ENCODE measurements around the gene JAML. TPM values are rescaled to one million over a fixed set of nuclear protein-coding genes. Genes with fewer than 3 reads are reported as not detected.

JAML gene
- total and polyA plus RNA-seq, 2 of the 4 experiments (the other 2 are of a cell fraction), result not detected

DNA sequence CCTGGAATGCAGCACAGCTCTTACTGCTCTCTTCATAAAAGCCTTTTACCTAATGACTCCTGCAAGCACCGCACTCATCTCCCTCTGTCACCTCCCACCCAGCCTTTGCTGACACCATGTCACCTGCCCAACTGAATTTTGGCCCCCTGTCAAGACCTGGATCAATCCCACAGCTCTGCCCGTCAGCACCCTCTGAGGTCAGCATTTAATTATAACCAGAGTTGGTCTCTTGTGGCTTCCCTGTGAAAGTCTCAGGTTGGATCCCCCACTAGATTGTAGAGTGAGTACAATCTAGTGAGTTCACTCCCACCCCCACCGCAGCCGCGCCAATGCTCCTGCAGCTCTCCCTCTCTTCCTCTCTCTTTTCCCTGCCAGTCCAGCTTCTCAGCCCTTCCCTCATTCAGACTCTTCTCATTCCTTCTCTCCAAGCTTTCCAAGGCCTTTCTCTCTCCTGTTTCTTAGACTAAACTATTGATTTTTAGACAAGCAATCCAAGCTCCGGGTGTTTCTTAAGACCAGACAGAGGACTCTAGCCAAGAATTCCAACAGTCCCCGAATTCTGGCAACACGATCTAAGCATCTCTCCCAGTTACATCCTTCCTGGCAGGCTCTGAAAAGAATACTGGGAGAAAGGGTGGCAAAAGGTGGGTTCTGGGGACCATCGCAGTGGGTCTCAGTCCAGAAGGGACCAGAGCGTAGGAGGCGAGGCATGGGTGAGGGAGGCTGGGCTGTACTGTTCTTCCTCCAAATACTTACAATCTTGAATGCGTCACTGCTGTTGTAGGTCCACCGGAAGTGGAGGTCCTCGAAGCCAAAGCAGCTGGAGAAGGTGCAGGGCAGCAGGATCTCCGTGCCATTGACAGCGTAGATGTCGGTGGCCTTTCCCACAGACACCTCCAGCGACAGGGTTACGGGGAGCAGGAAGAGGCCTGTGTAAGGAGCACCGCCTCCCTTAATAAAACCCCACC lies 80.2 kb downstream of the JAML start:
- Histone ChIP-seq H3K4me2 (ENCODE audit: low read depth, low read length) (no peak overlapping the region), H4K5ac (ENCODE audit: low read depth, low read length) (no peak overlapping the region), H3K4me1 (ENCODE audit: control insufficient read depth, insufficient read depth, low read length) (no peaks in the 10 kb centered on the region), H4K20me1 (ENCODE audit: insufficient read depth, low read length) (no peaks in the 10 kb centered on the region), H2AK5ac (ENCODE audit: low read depth, low read length) (no peak overlapping the region), H2BK5ac (ENCODE audit: low read depth, low read length, poor library complexity, severe bottlenecking) (no peak overlapping the region), H3K9ac (ENCODE audit: low read depth, low read length) (no peak overlapping the region), H4K8ac (ENCODE audit: low read depth in 2 of 2, low read length in 2 of 2) (no peak overlapping the region), H3K27me3 (ENCODE audit: control insufficient read depth, insufficient read depth, low read length) (peaks cover 35% of the 10 kb centered on the region), H3K18ac (ENCODE audit: low read depth, low read length) (no peak overlapping the region), H3K23ac (ENCODE audit: low read depth, low read length) (no peak overlapping the region), H3K27ac (ENCODE audit: insufficient read depth, low read length) (no peak overlapping the region), H3K4ac (ENCODE audit: low read depth, low read length) (no peak overlapping the region), H2AK9ac (replicated peaks; ENCODE audit: low read depth, low read length, poor library complexity) (no peak overlapping the region), H3K56ac (ENCODE audit: extremely low read depth, insufficient read depth, low read length) (no peak overlapping the region), H3K9me1 (ENCODE audit: insufficient read depth, low read length) (no peaks in the 10 kb centered on the region), H2BK15ac (ENCODE audit: low read depth, low read length) (no peak overlapping the region), H2BK120ac (ENCODE audit: low read depth, low read length) (no peak overlapping the region), H3K79me1 (ENCODE audit: low read depth in 1 of 2, low read length in 2 of 2) (no peaks in the 10 kb centered on the region), H3K9me3 (ENCODE audit: control insufficient read depth, insufficient read depth, low read length) (no peaks in the 10 kb centered on the region), H3K4me3 (ENCODE audit: insufficient read depth, low read depth, low read length) (no peak overlapping the region), H3K36me3 (ENCODE audit: control insufficient read depth, insufficient read depth, low read length) (no peaks in the 10 kb centered on the region), H4K91ac (ENCODE audit: insufficient read depth, low read depth, low read length) (no peak overlapping the region), H3K14ac (replicated peaks; ENCODE audit: low read depth, low read length) (no peak overlapping the region), H2AFZ (replicated peaks; ENCODE audit: low read length, poor library complexity) (peak overlapping the region; percentile 63), H2BK20ac (ENCODE audit: low read depth, low read length) (no peak overlapping the region)
- BruUV-seq (replicated peaks), result no TSS peak
- POLR2A ChIA-PET (ENCODE audit: unreplicated experiment), result no interaction called here
- in situ Hi-C loops (cut with MboI; ENCODE audit: low sequenced_read_pairs), result loop anchor here (10.0 kb wide), 1 partner anchor 210 kb away; the partner anchor contains the start of gene UBE4A
- dilution Hi-C loops (cut with HindIII; ENCODE audit: low sequenced_read_pairs, unreplicated experiment), result no loop called here
- no peak for ATAC-seq (ENCODE audit: low read depth)
- no peak for DNase-seq
- CTCF ChIA-PET, result interaction anchor here (1.5 kb wide), 1 partner anchor 27 kb away, joined by 4 read pairs; no protein-coding TSS in a partner anchor
- WGBS, 2 experiments (ENCODE audit: extremely low coverage in 2 of 2, insufficient read length in 1 of 2), result 27% methylated on average over 3 of the region's 20 CpGs; no CpG with 5 or more reads in 1 of the 2 experiments
- intact Hi-C loops (cut with micrococcal nuclease), result loop anchor here (1.0 to 5.0 kb wide), 5 partner anchors 27 to 423 kb away; partner anchors contain the start of gene IFT46
- TF ChIP-seq NFE2L2 (IDR thresholded peaks at IDR 0.05; ENCODE audit: low read depth, low read length) (no peak), CHD1 (IDR thresholded peaks at IDR 0.05; ENCODE audit: low read depth, low read length) (no peak), MXI1 (IDR thresholded peaks at IDR 0.05; ENCODE audit: borderline replicate concordance, low read depth, low read length) (no peak), FOS (IDR thresholded peaks at IDR 0.05; ENCODE audit: low read depth, low read length) (no peak), SMC3 (IDR thresholded peaks at IDR 0.05; ENCODE audit: low read depth, low read length) (no peak), RCOR1 (IDR thresholded peaks at IDR 0.05; ENCODE audit: insufficient replicate concordance, low read length) (no peak), MAFK (IDR thresholded peaks at IDR 0.05; ENCODE audit: low read depth, low read length) (no peak), MAZ (IDR thresholded peaks at IDR 0.05; ENCODE audit: borderline replicate concordance, low read depth, low read length) (no peak), RAD21 (IDR thresholded peaks at IDR 0.05; ENCODE audit: low read length) (no peak), POLR2A (IDR thresholded peaks at IDR 0.05; ENCODE audit: low read depth, low read length) (no peak), CEBPB (IDR thresholded peaks at IDR 0.05; ENCODE audit: low read depth, low read length) (no peak), CTCF (conservative IDR thresholded peaks at IDR 0.05; ENCODE audit: low read depth, low read length) (no peak), ELK1 (IDR thresholded peaks at IDR 0.05; ENCODE audit: borderline replicate concordance, low read depth, low read length) (no peak)
- TF ChIP-seq, protein P1, sequence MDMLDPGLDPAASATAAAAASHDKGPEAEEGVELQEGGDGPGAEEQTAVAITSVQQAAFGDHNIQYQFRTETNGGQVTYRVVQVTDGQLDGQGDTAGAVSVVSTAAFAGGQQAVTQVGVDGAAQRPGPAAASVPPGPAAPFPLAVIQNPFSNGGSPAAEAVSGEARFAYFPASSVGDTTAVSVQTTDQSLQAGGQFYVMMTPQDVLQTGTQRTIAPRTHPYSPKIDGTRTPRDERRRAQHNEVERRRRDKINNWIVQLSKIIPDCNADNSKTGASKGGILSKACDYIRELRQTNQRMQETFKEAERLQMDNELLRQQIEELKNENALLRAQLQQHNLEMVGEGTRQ (IDR thresholded peaks at IDR 0.05; ENCODE audit: low read depth, low read length), result no peak
